ENCODE measurements around the gene RET. TPM values are rescaled to one million over a fixed set of nuclear protein-coding genes. Genes with fewer than 3 reads are reported as not detected.

Gene RET
- total and polyA plus RNA-seq, 2 of the 13 experiments (the other 11 are each of a cell fraction or from before 2014, with no cell fraction given) = 0.02 TPM; not detected in 1

DNA sequence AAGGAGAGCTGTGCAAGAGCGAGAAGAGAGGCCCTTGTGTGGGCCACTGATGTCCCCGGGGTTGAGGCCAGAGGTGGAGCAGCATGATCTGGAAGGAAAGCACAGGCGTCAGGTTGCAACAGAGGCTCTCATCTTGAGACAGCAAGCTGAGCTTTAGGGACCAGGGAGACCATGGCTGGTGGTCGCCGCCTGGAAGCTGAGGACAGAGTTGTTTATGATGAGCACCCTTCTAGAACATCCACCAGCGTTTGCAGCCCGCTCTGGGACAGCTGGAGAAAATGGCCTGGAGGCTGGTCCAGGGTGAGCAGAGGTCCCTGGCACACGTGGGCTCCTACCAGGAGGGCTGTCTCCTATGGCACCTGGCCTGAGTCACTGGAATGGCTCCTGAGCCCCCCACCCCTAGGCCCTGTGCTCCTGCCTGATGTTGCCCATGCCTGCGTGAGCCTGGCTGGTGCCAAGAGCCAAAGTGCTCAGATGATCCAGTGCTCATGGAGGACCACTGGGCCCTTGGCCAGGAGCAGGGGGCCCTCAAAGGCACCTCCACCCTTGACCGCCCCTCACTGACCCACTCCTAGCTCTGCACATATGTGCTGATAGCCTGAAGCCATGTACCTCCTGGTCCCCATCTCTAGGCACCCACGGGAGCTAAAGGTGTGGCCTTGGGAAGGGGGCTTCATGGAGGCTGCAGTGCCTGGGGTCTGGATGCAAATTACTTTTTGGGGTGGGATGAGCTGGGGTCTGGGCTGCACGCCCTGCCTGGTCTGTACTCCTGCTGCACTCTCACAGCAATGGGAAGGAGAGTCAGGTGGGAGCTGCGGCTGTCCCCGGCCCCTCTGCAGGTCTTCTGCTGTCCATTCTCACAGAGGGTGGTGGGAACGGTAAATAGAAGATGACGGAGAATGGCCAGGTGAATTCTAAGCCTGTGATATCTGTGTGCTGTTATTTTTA lies 40.1 kb upstream of the RET start:
- ATAC-seq (no peak), FAIRE-seq (no peak), DNase-seq (ENCODE audit: low spot score) (no peak)
- CTCF ChIA-PET (ENCODE audit: low intra/inter-chr PET ratio, low total read pairs) = no interaction called here
- intact Hi-C loops (cut with micrococcal nuclease; ENCODE audit: unreplicated experiment) (no loop called here), in situ Hi-C loops (cut with HindIII; ENCODE audit: extremely low pct_ligation_motif_present, low pct_unique_long_range_greater_than_20kb) (no loop called here)
- H3K9me3 ChIP-seq (ENCODE audit: low read length) = peaks cover 15% of the 10 kb centered on the region
- no peaks in the 10 kb centered on the region for H3K79me2 ChIP-seq (ENCODE audit: insufficient read depth, low read length)
- H3K36me3 ChIP-seq (replicated peaks in 1 of 2; ENCODE audit: control insufficient read depth in 1 of 2, insufficient read depth in 2 of 2, low read length in 2 of 2) = no peaks in the 10 kb centered on the region
- no TSS peak for BruUV-seq (replicated peaks)
- no peak overlapping the region for H2AFZ ChIP-seq (ENCODE audit: low read length)
- H3K4me2 ChIP-seq (ENCODE audit: low read depth, low read length) = no peak overlapping the region
- H4K20me1 ChIP-seq (ENCODE audit: insufficient read depth, low read length) = no peaks in the 10 kb centered on the region
- H3K4me1 ChIP-seq (ENCODE audit: insufficient read depth, low read length) = no peaks in the 10 kb centered on the region
- H3K4me3 ChIP-seq (replicated peaks in 1 of 3; ENCODE audit: insufficient read depth in 1 of 3, low read depth in 2 of 3, low read length in 3 of 3) = no peak overlapping the region
- POLR2A ChIA-PET = no interaction called here
- no peak for TF ChIP-seq ZSCAN12 (CRISPR knock-in tag; IDR thresholded peaks at IDR 0.05)
- no peak for TF ChIP-seq TP53 (CRISPR knock-in tag; conservative IDR thresholded peaks at IDR 0.05)
- TF ChIP-seq, protein P1, sequence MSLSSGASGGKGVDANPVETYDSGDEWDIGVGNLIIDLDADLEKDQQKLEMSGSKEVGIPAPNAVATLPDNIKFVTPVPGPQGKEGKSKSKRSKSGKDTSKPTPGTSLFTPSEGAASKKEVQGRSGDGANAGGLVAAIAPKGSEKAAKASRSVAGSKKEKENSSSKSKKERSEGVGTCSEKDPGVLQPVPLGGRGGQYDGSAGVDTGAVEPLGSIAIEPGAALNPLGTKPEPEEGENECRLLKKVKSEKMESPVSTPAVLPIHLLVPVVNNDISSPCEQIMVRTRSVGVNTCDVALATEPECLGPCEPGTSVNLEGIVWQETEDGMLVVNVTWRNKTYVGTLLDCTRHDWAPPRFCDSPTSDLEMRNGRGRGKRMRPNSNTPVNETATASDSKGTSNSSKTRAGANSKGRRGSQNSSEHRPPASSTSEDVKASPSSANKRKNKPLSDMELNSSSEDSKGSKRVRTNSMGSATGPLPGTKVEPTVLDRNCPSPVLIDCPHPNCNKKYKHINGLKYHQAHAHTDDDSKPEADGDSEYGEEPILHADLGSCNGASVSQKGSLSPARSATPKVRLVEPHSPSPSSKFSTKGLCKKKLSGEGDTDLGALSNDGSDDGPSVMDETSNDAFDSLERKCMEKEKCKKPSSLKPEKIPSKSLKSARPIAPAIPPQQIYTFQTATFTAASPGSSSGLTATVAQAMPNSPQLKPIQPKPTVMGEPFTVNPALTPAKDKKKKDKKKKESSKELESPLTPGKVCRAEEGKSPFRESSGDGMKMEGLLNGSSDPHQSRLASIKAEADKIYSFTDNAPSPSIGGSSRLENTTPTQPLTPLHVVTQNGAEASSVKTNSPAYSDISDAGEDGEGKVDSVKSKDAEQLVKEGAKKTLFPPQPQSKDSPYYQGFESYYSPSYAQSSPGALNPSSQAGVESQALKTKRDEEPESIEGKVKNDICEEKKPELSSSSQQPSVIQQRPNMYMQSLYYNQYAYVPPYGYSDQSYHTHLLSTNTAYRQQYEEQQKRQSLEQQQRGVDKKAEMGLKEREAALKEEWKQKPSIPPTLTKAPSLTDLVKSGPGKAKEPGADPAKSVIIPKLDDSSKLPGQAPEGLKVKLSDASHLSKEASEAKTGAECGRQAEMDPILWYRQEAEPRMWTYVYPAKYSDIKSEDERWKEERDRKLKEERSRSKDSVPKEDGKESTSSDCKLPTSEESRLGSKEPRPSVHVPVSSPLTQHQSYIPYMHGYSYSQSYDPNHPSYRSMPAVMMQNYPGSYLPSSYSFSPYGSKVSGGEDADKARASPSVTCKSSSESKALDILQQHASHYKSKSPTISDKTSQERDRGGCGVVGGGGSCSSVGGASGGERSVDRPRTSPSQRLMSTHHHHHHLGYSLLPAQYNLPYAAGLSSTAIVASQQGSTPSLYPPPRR (CRISPR knock-in tag; IDR thresholded peaks at IDR 0.05; ENCODE audit: borderline replicate concordance) = no peak
- no peak for TF ChIP-seq HOXA7 (CRISPR knock-in tag; IDR thresholded peaks at IDR 0.05)
- TF ChIP-seq ZNF430 (CRISPR knock-in tag; IDR thresholded peaks at IDR 0.05) = no peak
- TF ChIP-seq PHB2 (IDR thresholded peaks at IDR 0.05; ENCODE audit: partially characterized antibody) = no peak
- no peak for TF ChIP-seq ZFP37 (CRISPR knock-in tag; IDR thresholded peaks at IDR 0.05; ENCODE audit: borderline replicate concordance)
- WGBS (ENCODE audit: low lambda C conversion rate) = 6% methylated on average over 13 of the region's 16 CpGs
- peaks cover 0 to 9% of the 10 kb centered on the region in 2 experiments; a peak in 3 of 5 replicates for H3K27me3 ChIP-seq (ENCODE audit: control insufficient read depth in 1 of 2, insufficient read depth in 2 of 2, low read length in 2 of 2)
- H3K9ac ChIP-seq (ENCODE audit: insufficient read depth, low read depth, low read length) = no peak overlapping the region
- H3K27ac ChIP-seq (ENCODE audit: extremely low read length, insufficient read depth, low read length) = no peak overlapping the region

All from HepG2 (cell line).